ENCODE results near the gene IFNAR2. TPM values are rescaled to one million over a fixed set of nuclear protein-coding genes. Genes with fewer than 3 reads are reported as not detected.

Gene IFNAR2
- total RNA-seq, result 10 to 100 TPM; 30.5 to 30.7 TPM

- H3K4me1 Mint-ChIP-seq (ENCODE audit: low read depth), result peaks cover 66% of the 10 kb centered on the region
- peaks cover 4 to 11% of the 10 kb centered on the region in 2 donors for H3K36me3 Mint-ChIP-seq (ENCODE audit: insufficient read depth in 2 of 2)
- DNase-seq, result peak; percentile 71 to 86
- peak within 1 kb of the TSS; percentile 88 for H3K27ac Mint-ChIP-seq
- ATAC-seq (replicated peaks in 1 of 2), result peak; percentile 63 to 69
- peak within 1 kb of the TSS; percentile 83 to 97 for H3K4me3 Mint-ChIP-seq
- H3K9me3 Mint-ChIP-seq, result no peaks in the 10 kb centered on the region
- H3K27me3 Mint-ChIP-seq (ENCODE audit: low read depth), result no peaks in the 10 kb centered on the region
Observed at GRCh38 chr21:33229784-33230544, at the start of gene IFNAR2. Gene IFNAR2, plus strand, starts transcription at chr21:33229938. Its CDS starts 11,985 bp downstream, at chr21:33241923.

DNA sequence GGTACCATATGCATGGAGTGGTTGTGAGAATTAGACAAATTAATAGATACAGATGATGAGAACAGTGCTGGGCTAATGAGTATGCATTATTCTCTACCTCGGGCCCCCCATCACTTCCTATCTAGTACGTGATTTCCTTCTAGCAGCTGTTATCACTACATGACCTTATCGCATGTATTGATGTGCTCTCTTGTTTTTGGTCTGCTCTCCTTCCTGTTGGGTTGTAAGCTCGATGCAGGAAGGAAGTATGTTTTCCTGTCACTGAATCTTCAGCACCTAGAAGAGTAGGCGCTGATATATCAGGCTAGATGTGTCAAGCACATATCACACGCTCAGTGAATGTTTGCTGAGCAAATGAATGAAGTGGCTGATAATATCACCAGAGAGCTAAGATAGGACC lies 43.9 kb upstream of the IFNAR2 start:
- H3K27ac Mint-ChIP-seq, result peak overlapping the region; percentile 7
- H3K9me3 Mint-ChIP-seq, result no peaks in the 10 kb centered on the region
- DNase-seq (no peak), ATAC-seq (replicated peaks in 1 of 2) (peak; percentile 46 to 85)
- H3K4me1 Mint-ChIP-seq (ENCODE audit: low read depth), result peaks cover 23% of the 10 kb centered on the region
- H3K36me3 Mint-ChIP-seq (ENCODE audit: insufficient read depth in 2 of 2), result no peaks in the 10 kb centered on the region
- H3K4me3 Mint-ChIP-seq, result peak overlapping the region; percentile 2 to 45
- no peaks in the 10 kb centered on the region for H3K27me3 Mint-ChIP-seq (ENCODE audit: low read depth)

DNA sequence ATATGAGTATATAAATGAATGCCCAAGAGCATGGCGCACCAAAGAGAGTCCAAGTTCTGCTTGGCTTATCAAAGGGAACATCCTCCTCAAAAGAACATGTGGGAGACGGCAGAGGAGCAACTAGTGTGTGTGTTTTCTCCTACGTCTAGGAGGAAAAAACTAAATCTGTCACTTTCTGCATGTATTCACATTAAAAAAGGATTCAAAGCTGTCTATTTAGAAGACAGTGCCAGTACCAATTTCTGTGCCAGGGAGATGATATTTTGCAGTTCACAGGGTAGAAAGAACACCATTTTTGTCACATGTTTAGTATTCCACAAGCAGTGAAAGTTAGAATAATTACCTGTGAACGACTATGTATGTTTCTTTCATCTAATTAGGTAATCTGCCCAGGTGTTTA lies 42.5 kb upstream of the IFNAR2 start:
- H3K4me1 Mint-ChIP-seq (ENCODE audit: low read depth), result peaks cover 23% of the 10 kb centered on the region
- peaks cover 3 to 6% of the 10 kb centered on the region in 2 donors for H3K9me3 Mint-ChIP-seq
- DNase-seq (no peak), ATAC-seq (replicated peaks in 1 of 2) (no peak)
- no peak overlapping the region for H3K27ac Mint-ChIP-seq
- H3K27me3 Mint-ChIP-seq (ENCODE audit: low read depth), result no peaks in the 10 kb centered on the region
- peaks cover 0 to 2% of the 10 kb centered on the region in 2 donors for H3K36me3 Mint-ChIP-seq (ENCODE audit: insufficient read depth in 2 of 2)
- H3K4me3 Mint-ChIP-seq, result no peak overlapping the region

DNA sequence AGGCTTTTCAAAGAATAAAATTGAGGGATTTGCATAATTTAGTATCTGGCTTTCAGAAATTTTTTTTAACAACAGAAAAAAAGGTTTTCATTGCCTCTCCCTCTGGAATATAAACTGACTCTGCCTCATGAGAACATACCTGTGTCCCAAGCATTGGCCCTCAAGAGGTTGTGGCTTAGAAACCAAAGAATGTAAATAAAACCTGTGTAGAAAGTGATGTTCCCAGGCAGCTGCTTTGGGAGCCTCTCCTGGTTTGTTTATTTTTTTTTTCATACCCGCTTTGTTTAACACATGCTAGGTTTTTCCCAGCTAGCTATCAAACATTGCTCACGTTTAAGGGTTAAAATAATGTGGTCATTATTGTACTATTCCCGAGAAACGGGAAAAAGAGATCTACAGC lies 40.5 kb upstream of the IFNAR2 start:
- DNase-seq, result no peak
- Mint-ChIP-seq H3K4me3 (no peak overlapping the region), H3K36me3 (ENCODE audit: insufficient read depth in 2 of 2) (peaks cover 0 to 2% of the 10 kb centered on the region in 2 donors), H3K4me1 (ENCODE audit: low read depth) (peaks cover 23% of the 10 kb centered on the region), H3K27me3 (ENCODE audit: low read depth) (no peaks in the 10 kb centered on the region), H3K27ac (no peak overlapping the region), H3K9me3 (peaks cover 3 to 6% of the 10 kb centered on the region in 2 donors)
- no peak for ATAC-seq (replicated peaks in 1 of 2)

DNA sequence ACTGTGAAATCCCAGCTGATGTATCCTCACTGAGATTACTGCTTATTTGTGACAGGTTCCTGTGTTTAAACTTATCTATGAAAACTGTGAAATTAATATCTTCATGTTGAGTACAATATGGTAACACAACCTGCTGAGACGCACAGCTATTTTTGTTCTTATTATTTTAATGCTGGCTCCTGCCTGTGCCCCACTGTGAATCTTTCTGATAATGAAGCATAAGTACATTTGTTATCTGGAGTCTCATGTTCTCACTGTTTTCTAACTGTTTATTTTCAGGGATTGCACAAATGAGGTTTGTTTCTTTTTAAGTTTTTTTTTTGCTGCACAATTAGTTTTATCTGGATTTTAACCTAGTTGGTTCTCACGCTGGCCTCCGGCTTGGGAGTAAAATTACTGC lies 39.9 kb upstream of the IFNAR2 start:
- Mint-ChIP-seq H3K9me3 (peaks cover 3 to 6% of the 10 kb centered on the region in 2 donors), H3K36me3 (ENCODE audit: insufficient read depth in 2 of 2) (peaks cover 0 to 2% of the 10 kb centered on the region in 2 donors), H3K27me3 (ENCODE audit: low read depth) (no peaks in the 10 kb centered on the region), H3K27ac (no peak overlapping the region), H3K4me3 (peak overlapping the region; percentile 31 to 63), H3K4me1 (ENCODE audit: low read depth) (peaks cover 23% of the 10 kb centered on the region)
- no peak for ATAC-seq (replicated peaks in 1 of 2)
- no peak for DNase-seq

- DNase-seq (peak; percentile 59 to 61), ATAC-seq (replicated peaks in 1 of 2) (peak; percentile 52 to 55)
- Mint-ChIP-seq H3K27me3 (ENCODE audit: low read depth) (peaks cover 8% of the 10 kb centered on the region), H3K36me3 (ENCODE audit: insufficient read depth in 2 of 2) (no peaks in the 10 kb centered on the region), H3K27ac (no peak overlapping the region), H3K4me1 (ENCODE audit: low read depth) (peaks cover 10% of the 10 kb centered on the region), H3K4me3 (no peak overlapping the region), H3K9me3 (no peaks in the 10 kb centered on the region)
Observed at GRCh38 chr21:33196941-33197374, 32.8 kb upstream of the IFNAR2 start.

DNA sequence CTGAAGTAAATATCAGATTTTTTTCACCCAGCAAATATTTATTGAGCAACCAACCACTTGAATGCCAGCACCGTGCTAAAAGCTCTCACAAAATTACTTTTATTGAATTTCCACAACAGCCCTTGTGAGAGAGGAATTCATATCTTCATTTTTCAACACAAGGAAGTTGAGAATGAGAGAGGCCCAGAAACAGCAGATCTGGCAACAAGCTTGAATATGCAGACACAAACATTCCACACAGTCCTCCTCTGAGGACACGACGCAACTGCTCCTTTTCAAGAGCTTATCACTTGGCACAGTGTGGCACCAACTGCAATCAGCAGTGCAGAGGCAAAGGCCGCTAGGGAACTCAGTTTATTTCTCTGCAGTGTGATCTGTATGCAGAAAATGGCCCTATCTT lies 32.2 kb upstream of the IFNAR2 start:
- H3K4me3 Mint-ChIP-seq, result no peak overlapping the region
- H3K36me3 Mint-ChIP-seq (ENCODE audit: insufficient read depth in 2 of 2), result no peaks in the 10 kb centered on the region
- H3K9me3 Mint-ChIP-seq, result no peaks in the 10 kb centered on the region
- ATAC-seq (replicated peaks in 1 of 2), result no peak
- H3K4me1 Mint-ChIP-seq (ENCODE audit: low read depth), result peaks cover 16% of the 10 kb centered on the region
- H3K27ac Mint-ChIP-seq, result no peak overlapping the region
- no peak for DNase-seq
- peaks cover 8% of the 10 kb centered on the region for H3K27me3 Mint-ChIP-seq (ENCODE audit: low read depth)

- Mint-ChIP-seq H3K4me3 (no peak overlapping the region), H3K9me3 (no peaks in the 10 kb centered on the region), H3K27me3 (ENCODE audit: low read depth) (peaks cover 8% of the 10 kb centered on the region), H3K36me3 (ENCODE audit: insufficient read depth in 2 of 2) (no peaks in the 10 kb centered on the region), H3K27ac (peak overlapping the region; percentile 13), H3K4me1 (ENCODE audit: low read depth) (peaks cover 26% of the 10 kb centered on the region)
- ATAC-seq (replicated peaks in 1 of 2) (no peak), DNase-seq (no peak)
Observed at GRCh38 chr21:33198346-33199099, 31.2 kb upstream of the IFNAR2 start.

DNA sequence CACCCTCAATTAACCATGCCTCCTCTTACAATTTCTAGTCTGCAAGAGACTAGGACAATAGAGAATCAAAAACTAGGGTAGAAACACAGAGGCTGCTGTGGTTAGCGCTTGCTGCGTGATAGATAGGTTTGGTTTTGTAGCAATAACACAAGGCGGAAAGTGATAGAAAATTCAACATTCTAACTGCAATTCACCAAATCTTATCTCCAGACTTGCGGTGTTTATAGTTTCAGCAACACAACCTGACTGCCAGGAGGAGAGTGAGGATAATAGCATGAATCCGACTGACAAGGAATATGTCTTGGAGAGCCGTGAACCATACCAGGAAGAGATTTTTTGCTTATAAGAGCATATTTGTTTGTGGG lies 30.7 kb upstream of the IFNAR2 start:
- peaks cover 8% of the 10 kb centered on the region for H3K27me3 Mint-ChIP-seq (ENCODE audit: low read depth)

GRCh38 chr21:33199516-33200217 lies 30.1 kb upstream of the IFNAR2 start:
- ATAC-seq (replicated peaks in 1 of 2) (peak; percentile 81 to 86), DNase-seq (peak; percentile 76 to 77)
- Mint-ChIP-seq H3K4me3 (no peak overlapping the region), H3K9me3 (no peaks in the 10 kb centered on the region), H3K36me3 (ENCODE audit: insufficient read depth in 2 of 2) (no peaks in the 10 kb centered on the region), H3K27ac (no peak overlapping the region), H3K4me1 (ENCODE audit: low read depth) (peaks cover 36% of the 10 kb centered on the region), H3K27me3 (ENCODE audit: low read depth) (peaks cover 8% of the 10 kb centered on the region)

More for the DNA sequence above, 30.7 kb upstream of the IFNAR2 start:
- Mint-ChIP-seq H3K4me1 (ENCODE audit: low read depth) (peaks cover 32% of the 10 kb centered on the region), H3K27ac (no peak overlapping the region), H3K4me3 (no peak overlapping the region), H3K9me3 (no peaks in the 10 kb centered on the region), H3K36me3 (ENCODE audit: insufficient read depth in 2 of 2) (no peaks in the 10 kb centered on the region)
- ATAC-seq (replicated peaks in 1 of 2) (no peak), DNase-seq (no peak)

- DNase-seq (no peak), ATAC-seq (replicated peaks in 1 of 2) (no peak)
- no peak overlapping the region for H3K4me3 Mint-ChIP-seq
- H3K27me3 Mint-ChIP-seq (ENCODE audit: low read depth), result peaks cover 4% of the 10 kb centered on the region
- H3K9me3 Mint-ChIP-seq, result no peaks in the 10 kb centered on the region
- H3K4me1 Mint-ChIP-seq (ENCODE audit: low read depth), result peaks cover 52% of the 10 kb centered on the region
- H3K36me3 Mint-ChIP-seq (ENCODE audit: insufficient read depth in 2 of 2), result peaks cover 2 to 3% of the 10 kb centered on the region in 2 donors
- H3K27ac Mint-ChIP-seq, result no peak overlapping the region
Observed at GRCh38 chr21:33201956-33202355, 27.8 kb upstream of the IFNAR2 start.

- Mint-ChIP-seq H3K27ac (no peak overlapping the region), H3K4me3 (no peak overlapping the region), H3K27me3 (ENCODE audit: low read depth) (no peaks in the 10 kb centered on the region), H3K9me3 (peaks cover 3 to 4% of the 10 kb centered on the region in 2 donors), H3K4me1 (ENCODE audit: low read depth) (peaks cover 54% of the 10 kb centered on the region), H3K36me3 (ENCODE audit: insufficient read depth in 2 of 2) (peaks cover 3 to 5% of the 10 kb centered on the region in 2 donors)
- ATAC-seq (replicated peaks in 1 of 2) (no peak), DNase-seq (no peak)
Observed at GRCh38 chr21:33202464-33203363, 27.0 kb upstream of the IFNAR2 start.
